NT2/D1 (cell line): ENCODE measurements around the gene GBP4.

Experiments used
- SUZ12 ChIP-seq: IDR thresholded peaks from 2 replicates; pipeline ENCODE4 v1.6.1; 2011; ENCODE audit not compliant: insufficient read length, insufficient read depth; ENCODE audit errors: extremely low read depth
- YY1 ChIP-seq: IDR thresholded peaks from 2 replicates; pipeline ENCODE4 v1.6.1; 2011; ENCODE audit not compliant: insufficient read length, insufficient read depth

DNA sequence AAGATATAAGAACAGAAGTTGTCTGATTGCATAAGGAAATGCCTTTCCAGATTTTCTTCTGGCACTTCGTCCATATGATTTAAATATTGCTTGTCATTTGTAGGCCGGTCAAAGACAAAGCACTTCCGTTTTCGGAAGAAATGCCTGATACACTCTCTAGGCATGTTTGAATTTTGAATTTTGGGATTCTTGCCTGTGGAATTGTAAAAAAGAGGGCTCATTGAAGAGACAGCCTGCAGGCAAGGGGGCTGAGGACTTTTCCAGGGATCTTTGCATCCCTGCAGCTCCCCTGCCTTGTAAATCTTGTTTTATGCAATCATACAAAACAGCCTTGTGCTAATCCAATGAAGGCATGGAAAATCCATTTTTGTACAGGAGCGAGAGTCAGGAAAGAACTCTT, 7.4 kb downstream of the GBP4 start:
- TF ChIP-seq YY1 (no peak), SUZ12 (no peak)
